T-helper 2 cell treated with Interferon-gamma antibody and Interleukin-4, amounts not matched to agents 100 ng/mL and 5 ng/mL, for 36 hours (primary cell): Measurements from ENCODE around the gene CBS. TPM values are rescaled to one million over a fixed set of nuclear protein-coding genes. Genes with fewer than 3 reads are reported as not detected.
"Not testable (repeated sequence)": the region's sequence is repeated elsewhere in the genome, so short reads cannot be mapped to it uniquely, and the experiment has no call there.

Experiments used
- intact Hi-C: fragments of 100-400 bp; cut with micrococcal nuclease; formaldehyde crosslinking; loops from one replicate; pipeline ENCODE4 v1.15.1; 2023
- total RNA-seq: library from RNA; stranded (reverse); gene quantifications from 2 replicates; pipeline ENCODE4 v1.2.3, GENCODE V29; 2022

The CBS gene
- total RNA-seq, 1 donor from 2014 or later, result 20.8 TPM

- intact Hi-C loops, result not testable (repeated sequence)
Observed at GRCh38 chr21:43068065-43068464, 7.6 kb downstream of the CBS start.

- intact Hi-C loops, result not testable (repeated sequence)
Observed at GRCh38 chr21:43066690-43067089, 8.9 kb downstream of the CBS start.

GRCh38 chr21:43065991-43066390 lies 9.6 kb downstream of the CBS start:
- intact Hi-C loops, result not testable (repeated sequence)

GRCh38 chr21:43064265-43064917 lies 11.2 kb downstream of the CBS start:
- intact Hi-C loops, result not testable (repeated sequence)

- intact Hi-C loops, result not testable (repeated sequence)
Observed at GRCh38 chr21:43062955-43063664, 12.5 kb downstream of the CBS start.

GRCh38 chr21:43053112-43053511 lies 22.5 kb downstream of the CBS start:
- intact Hi-C loops, result not testable (repeated sequence)

- intact Hi-C loops, result not testable (repeated sequence)
Observed at GRCh38 chr21:43045876-43046821, 29.5 kb downstream of the CBS start.

- intact Hi-C loops, result not testable (repeated sequence)
Observed at GRCh38 chr21:43045165-43045875, 30.3 kb downstream of the CBS start.

GRCh38 chr21:43044547-43044946 lies 31.1 kb downstream of the CBS start:
- intact Hi-C loops, result not testable (repeated sequence)

- intact Hi-C loops, result not testable (repeated sequence)
Observed at GRCh38 chr21:43043291-43043690, 32.3 kb downstream of the CBS start.

GRCh38 chr21:43042169-43042568 lies 33.5 kb downstream of the CBS start:
- intact Hi-C loops, result not testable (repeated sequence)

- intact Hi-C loops, result not testable (repeated sequence)
Observed at GRCh38 chr21:43038659-43039044, 37.0 kb downstream of the CBS start.

GRCh38 chr21:43037918-43038658 lies 37.5 kb downstream of the CBS start:
- intact Hi-C loops, result not testable (repeated sequence)

- intact Hi-C loops, result not testable (repeated sequence)
Observed at GRCh38 chr21:43036889-43037288, 38.7 kb downstream of the CBS start.

GRCh38 chr21:43034826-43035225 lies 40.8 kb downstream of the CBS start:
- intact Hi-C loops, result no loop called here

GRCh38 chr21:43034101-43034500 lies 41.5 kb downstream of the CBS start:
- intact Hi-C loops, result no loop called here

- intact Hi-C loops, result no loop called here
Observed at GRCh38 chr21:43031121-43031619, 44.5 kb downstream of the CBS start.

- intact Hi-C loops, result no loop called here
Observed at GRCh38 chr21:43029785-43030184, 45.9 kb downstream of the CBS start.

GRCh38 chr21:43027846-43028731 lies 47.5 kb downstream of the CBS start:
- intact Hi-C loops, result no loop called here
